CD4-positive, CD25-positive, alpha-beta regulatory T cell (primary cell): ENCODE results near the gene CDK16. TPM values are rescaled to one million over a fixed set of nuclear protein-coding genes. Genes with fewer than 3 reads are reported as not detected.

ENCODE experiments used
- ATAC-seq, 2 donors: fragments of 150-1000 bp; cut with Tn5 transposase; one replicate each; pipeline ENCODE4 v1.10.0; 2021; ENCODE audit warnings: low read depth in 2 of 2, moderate number of reproducible peaks in 2 of 2, moderate library complexity in 1 of 2
- DNase-seq, 3 donors: peaks; one replicate each; pipeline versions ENCODE4 v3.0.0 to v3.0.0-alpha.2; 2012 to 2022; ENCODE audit warnings: mixed read lengths in 1 of 3
- H3K27ac ChIP-seq: one replicate; pipeline ENCODE4 v1.7.0; 2013; ENCODE audit warnings: mild to moderate bottlenecking, low read length; ENCODE audit not compliant: insufficient read depth, poor library complexity, severe bottlenecking
- H3K27me3 ChIP-seq: one replicate; pipeline ENCODE4 v1.7.0; 2013; ENCODE audit warnings: low read length; ENCODE audit not compliant: control insufficient read depth, insufficient read depth
- H3K36me3 ChIP-seq: one replicate; pipeline ENCODE4 v1.7.0; 2013; ENCODE audit warnings: mild to moderate bottlenecking, low read length, moderate library complexity; ENCODE audit not compliant: control insufficient read depth, insufficient read depth
- H3K4me1 ChIP-seq: 2 replicates; pipeline ENCODE4 v1.7.0; 2013; ENCODE audit warnings: mild to moderate bottlenecking, low read length; ENCODE audit not compliant: insufficient read depth, control insufficient read depth, poor library complexity, severe bottlenecking
- H3K4me3 ChIP-seq: one replicate; pipeline ENCODE4 v1.7.0; 2013; ENCODE audit warnings: low read depth, mild to moderate bottlenecking, low read length, moderate library complexity
- H3K9me3 ChIP-seq, 2 experiments: 1 replicate in 1 of 2; 2 replicates in 1 of 2; pipeline ENCODE4 v1.7.0; 2013; ENCODE audit warnings: low read length in 2 of 2, mild to moderate bottlenecking in 1 of 2, moderate library complexity in 1 of 2; ENCODE audit not compliant: control insufficient read depth in 2 of 2
- H3K27ac Mint-ChIP-seq, 3 donors: one replicate each; pipeline ENCODE4 v1.8.0; 2020 to 2022; ENCODE audit warnings: mild to moderate bottlenecking in 3 of 3, mixed read lengths in 3 of 3, moderate library complexity in 2 of 3
- H3K27me3 Mint-ChIP-seq: one replicate; pipeline ENCODE4 v1.8.0; 2022; ENCODE audit warnings: mild to moderate bottlenecking, mixed read lengths
- H3K36me3 Mint-ChIP-seq: one replicate; pipeline ENCODE4 v1.8.0; 2020; ENCODE audit warnings: mixed read lengths
- H3K4me1 Mint-ChIP-seq, 4 donors: one replicate each; pipeline ENCODE4 v1.8.0; 2020 to 2022; ENCODE audit warnings: mixed read lengths in 4 of 4, mild to moderate bottlenecking in 1 of 4
- H3K4me3 Mint-ChIP-seq, 4 donors: one replicate each; pipeline ENCODE4 v1.8.0; 2020 to 2022; ENCODE audit warnings: mild to moderate bottlenecking in 4 of 4, mixed read lengths in 4 of 4, moderate library complexity in 3 of 4
- H3K9me3 Mint-ChIP-seq, 7 donors: one replicate each; pipeline ENCODE4 v1.8.0; 2020 to 2022; ENCODE audit warnings: mixed read lengths in 7 of 7, mild to moderate bottlenecking in 3 of 7, moderate library complexity in 2 of 7
- polyA plus RNA-seq, 4 donors: library from polyadenylated mRNA; unstranded; fragments of 300-500 nt; fragmentation: Illumina TruSeq; gene quantifications; one replicate each; pipeline ENCODE4 v1.2.3, GENCODE V29; 2021
- total RNA-seq: library from RNA; stranded (reverse); gene quantifications from one replicate; pipeline ENCODE4 v1.2.3, GENCODE V29; 2022

CDK16 gene
- total and polyA plus RNA-seq, 5 donors from 2014 or later = 3.9 to 186 (median 8.7) TPM

DNA sequence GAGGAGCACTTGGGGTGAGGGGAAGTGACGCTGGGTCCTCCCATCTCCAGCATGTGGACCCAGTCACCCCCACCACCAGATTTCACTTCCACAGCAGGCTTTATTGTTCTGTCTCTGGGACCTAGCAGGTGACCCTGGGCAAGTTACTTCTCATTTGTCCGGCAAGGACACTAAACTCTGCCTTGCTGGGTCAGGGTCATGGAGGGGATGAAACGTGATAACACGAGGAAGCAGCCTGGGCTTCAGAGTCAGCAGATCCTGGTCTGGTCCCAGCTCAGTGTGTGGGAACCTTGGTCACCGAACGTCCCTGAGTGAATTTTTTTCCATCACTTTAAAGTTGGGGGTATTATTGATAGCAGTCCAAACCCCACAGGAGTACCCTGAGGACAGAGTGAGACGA, 21.0 kb upstream of the CDK16 start:
- no peak for ATAC-seq
- Histone ChIP-seq H3K27me3 (no peaks in the 10 kb centered on the region), H3K4me1 (peaks cover 48% of the 10 kb centered on the region), H3K27ac (no peak overlapping the region), H3K4me3 (peak overlapping the region; percentile 37), H3K36me3 (peaks cover 45% of the 10 kb centered on the region), H3K9me3 (no peaks in the 10 kb centered on the region)
- Mint-ChIP-seq H3K36me3 (peaks cover 55% of the 10 kb centered on the region), H3K27me3 (no peaks in the 10 kb centered on the region), H3K4me3 (peak overlapping the region in 3 of 4 donors; percentile 89 to 100 (median 100)), H3K4me1 (peaks cover 4 to 75% (median 25%) of the 10 kb centered on the region in 4 donors), H3K9me3 (peaks cover 0 to 1% (median 0%) of the 10 kb centered on the region in 7 donors), H3K27ac (peak overlapping the region in 2 of 3 donors; percentile 89 to 96)
- no peak for DNase-seq

DNA sequence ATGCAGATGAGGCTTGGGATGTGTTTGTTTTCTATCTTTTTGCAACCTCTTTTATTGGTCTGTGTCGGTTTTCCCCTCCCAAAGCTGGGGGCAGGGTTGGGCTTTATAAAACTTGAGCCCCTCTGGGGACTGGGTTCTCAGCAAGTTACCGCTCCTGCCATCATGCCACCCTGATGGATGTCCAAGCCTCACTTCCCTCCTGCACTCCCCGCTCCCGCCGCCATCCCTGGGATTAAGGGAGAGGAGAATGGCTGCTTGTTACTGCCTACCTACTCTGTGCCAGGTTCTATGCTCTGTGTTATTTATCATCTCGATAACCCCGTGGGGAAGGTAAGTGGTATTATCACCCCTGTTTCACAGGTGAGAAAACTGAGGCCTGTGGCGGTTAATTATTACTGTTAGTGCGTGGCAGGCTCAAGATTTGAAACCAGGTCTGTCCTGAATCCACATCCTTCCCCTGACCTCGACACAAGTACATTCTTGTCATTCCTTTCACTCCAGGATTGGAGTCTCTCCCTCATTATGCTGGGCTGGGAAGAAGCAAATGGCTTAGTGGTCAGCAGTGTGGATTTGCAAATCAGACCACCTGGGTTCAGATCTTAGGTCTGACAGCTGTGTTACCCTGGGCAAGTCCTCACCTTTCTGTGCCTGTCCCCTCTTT, 20.3 kb upstream of the CDK16 start:
- Histone ChIP-seq H3K4me1 (peaks cover 44% of the 10 kb centered on the region), H3K27me3 (no peaks in the 10 kb centered on the region), H3K36me3 (peaks cover 51% of the 10 kb centered on the region), H3K27ac (no peak overlapping the region), H3K9me3 (no peaks in the 10 kb centered on the region), H3K4me3 (no peak overlapping the region)
- H3K9me3 Mint-ChIP-seq = peaks cover 0 to 1% (median 0%) of the 10 kb centered on the region in 7 donors
- peak overlapping the region in 1 of 4 donors; percentile 89 for H3K4me3 Mint-ChIP-seq
- DNase-seq = no peak
- peak overlapping the region in 2 of 3 donors; percentile 35 to 84 for H3K27ac Mint-ChIP-seq
- peaks cover 55% of the 10 kb centered on the region for H3K36me3 Mint-ChIP-seq
- no peaks in the 10 kb centered on the region for H3K27me3 Mint-ChIP-seq
- peaks cover 4 to 69% (median 22%) of the 10 kb centered on the region in 4 donors for H3K4me1 Mint-ChIP-seq
- ATAC-seq = no peak

DNA sequence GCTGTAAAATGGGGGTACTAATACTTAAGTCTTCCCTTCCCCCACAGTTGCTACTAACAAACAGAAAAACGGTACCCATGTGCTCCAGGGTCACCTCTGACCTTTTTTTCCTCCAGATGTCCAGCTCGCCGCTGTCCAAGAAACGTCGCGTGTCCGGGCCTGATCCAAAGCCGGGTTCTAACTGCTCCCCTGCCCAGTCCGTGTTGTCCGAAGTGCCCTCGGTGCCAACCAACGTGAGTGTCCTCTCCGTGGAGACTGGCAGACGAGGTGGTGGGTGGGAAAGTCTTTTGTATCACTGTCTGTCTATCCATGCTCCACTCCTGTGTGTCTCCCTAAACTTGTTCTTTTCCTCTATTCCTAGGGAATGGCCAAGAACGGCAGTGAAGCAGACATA, 19.8 kb upstream of the CDK16 start:
- Mint-ChIP-seq H3K9me3 (peaks cover 0 to 1% (median 0%) of the 10 kb centered on the region in 7 donors), H3K27ac (peak overlapping the region; percentile 35 to 85 (median 84)), H3K27me3 (no peaks in the 10 kb centered on the region), H3K4me1 (peaks cover 0 to 64% (median 20%) of the 10 kb centered on the region in 4 donors), H3K4me3 (peak overlapping the region in 2 of 4 donors; percentile 15 to 89), H3K36me3 (peaks cover 59% of the 10 kb centered on the region)
- DNase-seq = no peak
- H3K4me1 ChIP-seq = peaks cover 40% of the 10 kb centered on the region
- no peak for ATAC-seq
- H3K27ac ChIP-seq = no peak overlapping the region
- peaks cover 55% of the 10 kb centered on the region for H3K36me3 ChIP-seq
- H3K4me3 ChIP-seq = no peak overlapping the region
- no peaks in the 10 kb centered on the region for H3K27me3 ChIP-seq
- H3K9me3 ChIP-seq = no peaks in the 10 kb centered on the region

DNA sequence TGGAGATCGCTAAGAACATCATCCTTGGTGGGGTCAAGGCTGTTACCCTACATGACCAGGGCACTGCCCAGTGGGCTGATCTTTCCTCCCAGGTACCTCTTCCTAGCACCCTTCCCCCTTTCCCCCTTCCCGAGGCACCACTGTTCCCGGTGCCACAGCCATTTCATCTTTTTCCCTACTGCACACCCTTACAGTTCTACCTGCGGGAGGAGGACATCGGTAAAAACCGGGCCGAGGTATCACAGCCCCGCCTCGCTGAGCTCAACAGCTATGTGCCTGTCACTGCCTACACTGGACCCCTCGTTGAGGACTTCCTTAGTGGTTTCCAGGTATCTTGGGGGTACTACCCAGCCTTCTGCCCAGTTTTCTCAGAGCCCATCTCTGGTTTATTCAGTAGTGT, 19.2 kb upstream of the CDK16 start:
- Mint-ChIP-seq H3K36me3 (peaks cover 63% of the 10 kb centered on the region), H3K27ac (no peak overlapping the region), H3K27me3 (no peaks in the 10 kb centered on the region), H3K9me3 (peaks cover 0 to 1% (median 0%) of the 10 kb centered on the region in 7 donors), H3K4me3 (no peak overlapping the region), H3K4me1 (peaks cover 0 to 61% (median 18%) of the 10 kb centered on the region in 4 donors)
- DNase-seq (no peak), ATAC-seq (no peak)
- Histone ChIP-seq H3K4me1 (peaks cover 37% of the 10 kb centered on the region), H3K36me3 (peaks cover 60% of the 10 kb centered on the region), H3K27ac (no peak overlapping the region), H3K9me3 (no peaks in the 10 kb centered on the region), H3K27me3 (no peaks in the 10 kb centered on the region), H3K4me3 (no peak overlapping the region)

DNA sequence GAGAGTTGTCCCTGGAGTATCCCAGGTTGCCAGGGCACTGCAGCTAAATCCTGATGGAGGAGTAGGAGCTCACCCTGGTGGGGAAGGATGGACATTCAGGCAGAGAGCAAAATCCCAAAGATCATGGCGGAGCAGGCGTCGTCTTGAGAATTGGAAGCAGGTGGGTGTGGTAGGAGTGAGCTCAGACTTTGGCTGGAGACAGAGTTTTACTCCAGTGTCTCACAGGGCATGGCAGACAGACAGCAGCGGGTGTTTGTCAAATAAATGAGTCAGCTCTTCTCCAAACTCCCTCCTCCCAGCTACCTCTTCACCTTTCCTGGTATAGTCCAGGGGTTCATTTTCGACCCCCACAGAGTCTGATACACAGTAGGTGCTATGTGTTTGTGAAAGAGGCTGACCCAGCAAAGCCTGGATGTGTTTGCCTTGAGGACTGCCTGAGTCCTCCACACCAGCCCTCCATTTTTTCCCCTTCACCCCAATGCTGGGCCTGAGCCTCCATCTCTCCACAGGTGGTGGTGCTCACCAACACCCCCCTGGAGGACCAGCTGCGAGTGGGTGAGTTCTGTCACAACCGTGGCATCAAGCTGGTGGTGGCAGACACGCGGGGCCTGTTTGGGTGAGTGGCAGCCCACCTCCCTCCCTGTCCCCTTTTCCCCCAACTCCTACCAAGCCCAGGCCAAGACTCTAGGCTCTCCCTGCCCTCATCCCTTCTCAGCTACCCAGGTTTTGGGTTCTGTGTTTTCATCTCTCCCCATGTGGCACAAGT, 17.9 kb upstream of the CDK16 start:
- DNase-seq (no peak), ATAC-seq (no peak)
- Mint-ChIP-seq H3K27me3 (no peaks in the 10 kb centered on the region), H3K4me1 (peaks cover 0 to 49% (median 11%) of the 10 kb centered on the region in 4 donors), H3K9me3 (peaks cover 0 to 1% (median 0%) of the 10 kb centered on the region in 7 donors), H3K4me3 (no peak overlapping the region), H3K36me3 (peaks cover 70% of the 10 kb centered on the region), H3K27ac (peak overlapping the region; percentile 58 to 90 (median 67))
- peaks cover 72% of the 10 kb centered on the region for H3K36me3 ChIP-seq
- H3K4me3 ChIP-seq = no peak overlapping the region
- peaks cover 25% of the 10 kb centered on the region for H3K4me1 ChIP-seq
- H3K27ac ChIP-seq = no peak overlapping the region
- no peaks in the 10 kb centered on the region for H3K27me3 ChIP-seq
- H3K9me3 ChIP-seq = no peaks in the 10 kb centered on the region

DNA sequence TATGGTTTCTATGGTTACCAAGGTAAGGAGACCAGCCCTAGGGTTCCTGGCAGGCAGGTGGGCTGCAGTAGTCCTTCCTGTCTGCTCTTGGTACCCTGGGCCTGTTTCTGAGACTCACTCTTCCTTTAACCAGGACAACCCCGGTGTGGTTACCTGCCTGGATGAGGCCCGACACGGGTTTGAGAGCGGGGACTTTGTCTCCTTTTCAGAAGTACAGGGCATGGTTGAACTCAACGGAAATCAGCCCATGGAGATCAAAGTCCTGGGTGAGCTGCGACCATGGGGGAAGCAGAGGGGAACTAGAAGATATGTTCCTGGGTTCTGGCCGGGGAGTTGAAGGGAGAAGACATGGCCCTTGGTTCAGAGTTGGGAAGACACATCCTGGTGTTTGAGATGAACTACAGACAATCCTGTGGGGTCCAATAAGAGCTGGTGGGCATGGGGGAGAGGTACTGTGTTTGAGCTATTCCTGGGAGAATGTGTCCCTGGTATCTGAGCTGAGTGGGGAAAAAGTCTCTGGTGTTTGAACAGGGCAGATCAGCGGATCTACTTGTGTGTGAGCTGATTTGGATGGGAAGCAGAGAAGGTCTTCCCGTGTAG, 17.0 kb upstream of the CDK16 start:
- Histone ChIP-seq H3K4me1 (peaks cover 16% of the 10 kb centered on the region), H3K4me3 (no peak overlapping the region), H3K36me3 (peaks cover 79% of the 10 kb centered on the region), H3K9me3 (no peaks in the 10 kb centered on the region), H3K27me3 (no peaks in the 10 kb centered on the region), H3K27ac (no peak overlapping the region)
- Mint-ChIP-seq H3K36me3 (peaks cover 68% of the 10 kb centered on the region), H3K27me3 (no peaks in the 10 kb centered on the region), H3K4me1 (peaks cover 0 to 40% (median 5%) of the 10 kb centered on the region in 4 donors), H3K4me3 (no peak overlapping the region), H3K27ac (peak overlapping the region in 2 of 3 donors; percentile 58 to 63), H3K9me3 (no peaks in the 10 kb centered on the region)
- ATAC-seq (no peak), DNase-seq (no peak)

DNA sequence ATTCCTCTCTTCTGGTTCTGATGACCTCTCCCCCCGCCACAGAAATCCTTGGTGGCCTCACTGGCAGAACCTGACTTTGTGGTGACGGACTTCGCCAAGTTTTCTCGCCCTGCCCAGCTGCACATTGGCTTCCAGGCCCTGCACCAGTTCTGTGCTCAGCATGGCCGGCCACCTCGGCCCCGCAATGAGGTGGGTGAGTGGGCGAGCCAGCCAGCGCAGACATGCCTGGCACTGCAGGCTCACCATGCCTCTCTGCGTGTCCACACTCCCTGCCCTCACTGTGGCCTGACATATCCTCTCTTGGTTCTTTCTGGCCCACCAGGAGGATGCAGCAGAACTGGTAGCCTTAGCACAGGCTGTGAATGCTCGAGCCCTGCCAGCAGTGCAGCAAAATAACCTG, 16.2 kb upstream of the CDK16 start:
- H3K9me3 Mint-ChIP-seq = no peaks in the 10 kb centered on the region
- no peaks in the 10 kb centered on the region for H3K9me3 ChIP-seq
- H3K27ac ChIP-seq = no peak overlapping the region
- ATAC-seq (no peak), DNase-seq (no peak)
- peaks cover 8% of the 10 kb centered on the region for H3K4me1 ChIP-seq
- peaks cover 0 to 31% (median 3%) of the 10 kb centered on the region in 4 donors for H3K4me1 Mint-ChIP-seq
- H3K27me3 ChIP-seq = no peaks in the 10 kb centered on the region
- H3K27ac Mint-ChIP-seq = no peak overlapping the region
- H3K4me3 ChIP-seq = no peak overlapping the region
- peaks cover 86% of the 10 kb centered on the region for H3K36me3 ChIP-seq
- H3K36me3 Mint-ChIP-seq = peaks cover 71% of the 10 kb centered on the region
- no peaks in the 10 kb centered on the region for H3K27me3 Mint-ChIP-seq
- peak overlapping the region in 1 of 4 donors; percentile 47 for H3K4me3 Mint-ChIP-seq
